AML-193 (cell line): ENCODE results near the gene OR5K2.

Source experiments
- DNase-seq, 2 experiments: peaks; one replicate each; lab custom pipeline; 2025; lab: John Stamatoyannopoulos, UW

The OR5K2 gene

GRCh38 chr3:98497381-98497780 lies at the start of gene OR5K2:
Gene OR5K2 (plus strand): TSS chr3:98497681. CDS start chr3:98497681, 0 bp downstream.
- no peak for DNase-seq

- no peak for DNase-seq
These were observed 47.8 kb upstream of the OR5K2 start for GRCh38 chr3:98449606-98450193.

- DNase-seq, result no peak
These were observed 47.1 kb upstream of the OR5K2 start for GRCh38 chr3:98450372-98450771.

GRCh38 chr3:98453827-98454226 lies 43.7 kb upstream of the OR5K2 start:
- DNase-seq, result no peak

GRCh38 chr3:98454929-98455328 lies 42.6 kb upstream of the OR5K2 start:
- no peak for DNase-seq

- no peak for DNase-seq
These were observed 39.9 kb upstream of the OR5K2 start for GRCh38 chr3:98457543-98457942.

GRCh38 chr3:98460220-98460619 lies 37.3 kb upstream of the OR5K2 start:
- DNase-seq, result no peak

GRCh38 chr3:98462901-98463300 lies 34.6 kb upstream of the OR5K2 start, which contains the start of gene OR5K1:
Gene OR5K1 (plus strand): TSS chr3:98463201. CDS start chr3:98469577, 6,376 bp downstream.
- DNase-seq, result no peak

- no peak for DNase-seq
These were observed 14.6 kb upstream of the OR5K2 start for GRCh38 chr3:98482717-98483482.

- no peak for DNase-seq
These were observed 13.9 kb upstream of the OR5K2 start for GRCh38 chr3:98483626-98484025.

GRCh38 chr3:98500019-98500418 lies 2.5 kb downstream of the OR5K2 start:
- no peak for DNase-seq

GRCh38 chr3:98501270-98501669 lies 3.8 kb downstream of the OR5K2 start:
- DNase-seq, result no peak

GRCh38 chr3:98501863-98502576 lies 4.5 kb downstream of the OR5K2 start:
- DNase-seq, result no peak

GRCh38 chr3:98504539-98504938 lies 7.1 kb downstream of the OR5K2 start:
- no peak for DNase-seq

GRCh38 chr3:98508582-98508981 lies 11.1 kb downstream of the OR5K2 start:
- DNase-seq, result no peak

GRCh38 chr3:98512576-98512975 lies 15.1 kb downstream of the OR5K2 start:
- no peak for DNase-seq

GRCh38 chr3:98513091-98513511 lies 15.6 kb downstream of the OR5K2 start:
- DNase-seq, result peak; percentile 96 to 98

- no peak for DNase-seq
These were observed 16.3 kb downstream of the OR5K2 start for GRCh38 chr3:98513736-98514135.

GRCh38 chr3:98514948-98515347 lies 17.5 kb downstream of the OR5K2 start:
- no peak for DNase-seq

- DNase-seq, result no peak
These were observed 21.3 kb downstream of the OR5K2 start for GRCh38 chr3:98518816-98519215.

- DNase-seq, result no peak
These were observed 21.9 kb downstream of the OR5K2 start for GRCh38 chr3:98519351-98519750.

- DNase-seq, result peak; percentile 38 to 49
These were observed 24.5 kb downstream of the OR5K2 start for GRCh38 chr3:98521897-98522543.
